GM21619 (cell line): ENCODE data around the gene NEUROD1.
A peak's percentile ranks its signal among the peaks of the same experiment; 100 is the strongest.
"Not testable (repeated sequence)": the region's sequence is repeated elsewhere in the genome, so short reads cannot be mapped to it uniquely, and the experiment has no call there.

Experiments used
- ATAC-seq: cut with Tn5 transposase; IDR thresholded peaks from one replicate; pipeline ENCODE4 v1.9.1; 2021; ENCODE audit not compliant: unreplicated experiment

Gene NEUROD1

DNA sequence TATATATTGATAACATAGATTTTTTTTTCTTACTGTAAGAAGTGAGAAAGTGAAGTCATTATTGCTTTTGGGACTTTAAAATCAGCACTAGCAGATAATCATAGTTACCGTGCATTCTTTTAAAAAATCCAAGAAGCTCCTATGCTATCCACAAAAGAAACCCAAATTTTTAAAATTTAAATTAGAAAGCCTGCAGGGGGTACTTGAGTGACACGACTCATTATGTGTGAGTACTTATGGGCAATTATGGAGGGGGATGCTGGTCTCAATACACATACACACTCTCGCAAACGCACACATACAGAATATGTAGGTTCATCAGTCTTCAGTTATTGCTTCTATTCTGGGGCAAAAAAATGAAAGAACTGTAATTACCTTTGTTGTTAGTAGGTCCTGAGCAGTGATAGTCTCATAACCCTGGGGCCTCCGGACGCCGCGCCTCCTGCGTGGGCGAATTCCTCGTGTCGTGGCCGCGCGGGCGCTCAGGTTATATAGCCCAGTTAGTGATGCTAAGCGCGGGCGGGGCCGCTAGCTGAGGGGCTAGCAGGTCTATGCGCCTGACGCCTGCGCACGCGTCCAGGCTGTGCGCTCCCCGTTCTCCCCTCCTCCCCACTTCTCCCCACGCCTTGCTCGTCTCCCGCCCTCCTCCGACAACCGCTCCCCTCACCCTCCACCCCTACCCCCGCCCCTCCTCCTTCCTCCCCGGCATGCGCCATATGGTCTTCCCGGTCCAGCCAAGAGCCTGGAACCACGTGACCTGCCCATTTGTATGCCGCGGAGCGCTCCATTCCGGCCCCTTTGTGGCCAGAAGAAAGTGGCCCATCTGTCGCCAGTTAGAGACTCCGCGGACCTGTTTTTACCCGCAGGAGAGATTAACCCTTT lies at the start of gene NEUROD1:
NEUROD1 (minus strand) TSS at position 463 of the 882 bp plus-strand sequence. CDS start 1,657 bp downstream, outside the sequence.
- no peak for ATAC-seq

DNA sequence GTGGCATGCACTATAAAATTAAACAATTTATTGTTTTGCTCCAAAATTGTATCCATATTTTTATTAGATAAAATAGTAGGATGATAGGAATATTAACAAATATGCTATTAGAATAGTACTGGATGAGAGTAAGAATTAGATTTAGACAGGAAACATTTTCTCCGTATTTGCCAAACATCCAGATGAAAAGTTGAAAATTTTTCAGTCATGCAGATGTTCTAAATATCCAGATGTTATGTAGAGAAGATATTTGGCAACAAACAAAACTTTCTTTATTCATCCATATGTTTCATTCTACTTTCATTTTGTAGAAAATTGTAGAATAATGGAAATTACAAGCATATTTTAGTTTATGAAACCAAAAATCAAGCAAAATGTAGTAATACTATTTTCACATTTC lies 45.2 kb upstream of the NEUROD1 start:
- no peak for ATAC-seq

- no peak for ATAC-seq
These were observed 44.3 kb upstream of the NEUROD1 start for GRCh38 chr2:181724662-181725061.

DNA sequence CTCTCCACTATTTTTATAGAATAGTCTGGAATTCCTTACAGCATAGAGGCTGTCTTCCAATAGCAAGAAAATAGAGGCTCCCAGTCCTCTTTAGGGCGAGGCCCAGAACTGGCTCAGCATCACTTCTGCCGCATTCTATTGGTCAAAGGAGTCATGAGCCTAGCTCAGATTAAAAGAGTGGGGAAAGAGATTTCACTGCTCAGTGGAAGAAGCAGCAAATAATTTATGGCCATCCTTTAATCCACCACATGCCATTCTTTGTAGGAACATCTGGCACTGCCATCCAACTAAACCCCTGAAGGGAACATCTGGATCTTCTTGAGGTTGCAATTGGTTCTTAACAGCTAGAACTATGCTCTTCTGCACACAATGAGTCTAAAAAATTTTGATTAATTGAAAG lies 43.4 kb upstream of the NEUROD1 start:
- ATAC-seq = no peak

DNA sequence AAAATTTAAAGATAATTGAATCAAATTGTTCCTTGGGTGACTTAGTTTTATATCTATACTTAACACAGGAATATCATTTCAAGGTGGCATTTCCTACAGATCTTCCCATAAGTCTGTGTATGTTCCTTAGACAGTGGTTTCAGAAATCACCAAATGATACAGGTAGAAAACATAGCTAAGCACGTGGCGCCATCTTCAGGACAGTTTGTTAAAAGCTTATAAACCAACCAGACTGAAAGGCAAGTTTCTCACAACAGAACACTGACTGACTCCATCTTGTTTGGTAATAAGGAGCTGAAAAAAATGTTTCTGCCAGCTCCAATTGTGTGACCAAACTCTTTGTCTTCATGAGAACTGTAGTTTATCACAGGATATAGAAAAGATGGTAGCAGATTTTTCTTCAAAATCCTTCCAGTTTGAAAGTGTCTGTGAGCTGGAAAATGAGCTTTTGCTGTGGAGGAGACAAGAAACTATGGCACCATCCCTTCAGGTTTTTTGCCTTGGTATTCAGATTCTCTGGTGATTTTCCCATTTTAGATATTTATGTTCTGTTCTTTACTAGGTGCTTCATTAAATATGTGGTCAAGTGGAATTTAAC lies 34.8 kb upstream of the NEUROD1 start:
- ATAC-seq = peak; percentile 96

DNA sequence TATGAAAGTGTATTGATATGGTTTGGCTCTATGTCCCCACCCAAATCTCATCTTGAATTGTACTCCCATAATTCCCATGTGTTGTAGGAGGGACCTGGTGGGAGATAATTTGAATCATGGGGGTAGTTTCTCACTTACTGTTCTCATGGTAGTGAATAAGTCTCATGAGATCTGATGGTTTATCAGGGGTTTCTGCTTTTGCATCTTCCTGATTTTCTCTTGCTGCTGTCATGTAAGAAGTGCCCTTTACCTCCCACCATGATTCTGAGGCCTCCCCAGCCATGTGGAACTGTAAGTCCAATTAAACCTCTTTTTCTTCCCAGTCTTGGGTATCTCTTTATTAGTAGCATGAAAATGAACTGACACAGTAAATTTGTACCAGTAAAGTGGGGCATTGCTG lies 30.7 kb upstream of the NEUROD1 start:
- not testable (repeated sequence) for ATAC-seq

DNA sequence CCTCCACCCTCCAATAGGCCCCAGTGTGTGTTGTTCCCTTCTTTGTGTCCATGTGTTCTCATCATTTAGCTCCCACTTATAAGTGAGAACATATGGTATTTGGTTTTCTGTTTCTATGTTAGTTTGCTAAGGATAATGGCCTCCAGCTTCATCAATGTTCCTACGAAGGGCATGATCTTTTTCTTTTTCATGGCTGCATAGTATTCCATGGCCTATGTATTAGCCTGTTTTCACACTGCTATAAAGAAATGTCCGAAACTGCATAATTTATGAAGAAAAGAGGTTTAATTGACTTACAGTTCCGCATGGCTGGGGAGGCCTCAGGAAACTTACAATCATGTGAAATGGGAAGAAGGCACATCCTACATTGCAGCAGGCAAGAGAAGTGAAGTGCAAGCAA lies 22.2 kb upstream of the NEUROD1 start:
- ATAC-seq = not testable (repeated sequence)

GRCh38 chr2:181698223-181698622 lies 17.9 kb upstream of the NEUROD1 start:
- no peak for ATAC-seq

GRCh38 chr2:181697571-181697970 lies 17.3 kb upstream of the NEUROD1 start:
- no peak for ATAC-seq

DNA sequence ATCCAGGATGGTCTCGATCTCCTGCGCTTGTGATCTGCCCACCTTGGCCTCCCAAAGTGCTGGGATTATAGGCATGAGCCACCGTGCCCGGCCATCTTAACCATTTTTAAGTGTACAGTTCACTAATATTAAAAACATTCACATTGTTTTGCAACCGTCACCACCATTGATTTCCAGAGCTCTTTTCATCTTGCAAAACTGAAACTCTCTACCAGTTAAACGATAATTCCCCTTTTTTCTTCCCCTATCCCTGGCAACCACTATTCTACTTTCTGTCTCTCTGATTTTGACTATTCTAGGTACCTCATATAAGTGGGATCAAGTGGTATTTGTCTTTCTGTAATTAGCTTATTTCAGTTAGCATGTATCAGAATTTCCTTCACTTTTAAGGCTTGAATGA lies 16.8 kb upstream of the NEUROD1 start:
- no peak for ATAC-seq

DNA sequence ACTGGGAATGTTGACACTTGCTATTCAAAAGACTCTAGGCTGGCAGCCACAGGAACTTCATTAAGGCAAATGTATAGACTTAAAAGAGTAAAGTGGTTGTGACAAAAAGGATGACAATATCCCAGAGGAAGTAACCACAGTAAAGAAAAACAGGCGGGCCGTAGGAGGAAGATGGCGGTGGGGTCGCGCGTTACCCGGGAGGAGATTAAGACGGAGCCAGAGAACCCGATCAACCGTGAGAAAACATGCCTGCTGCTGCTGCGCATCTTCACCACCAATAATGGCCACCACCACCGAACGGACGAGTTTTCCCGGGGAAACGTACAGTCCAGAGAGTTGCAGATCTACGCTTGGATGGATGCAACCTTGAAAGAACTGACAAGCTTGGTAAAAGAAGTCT lies 14.0 kb upstream of the NEUROD1 start:
- ATAC-seq = no peak

DNA sequence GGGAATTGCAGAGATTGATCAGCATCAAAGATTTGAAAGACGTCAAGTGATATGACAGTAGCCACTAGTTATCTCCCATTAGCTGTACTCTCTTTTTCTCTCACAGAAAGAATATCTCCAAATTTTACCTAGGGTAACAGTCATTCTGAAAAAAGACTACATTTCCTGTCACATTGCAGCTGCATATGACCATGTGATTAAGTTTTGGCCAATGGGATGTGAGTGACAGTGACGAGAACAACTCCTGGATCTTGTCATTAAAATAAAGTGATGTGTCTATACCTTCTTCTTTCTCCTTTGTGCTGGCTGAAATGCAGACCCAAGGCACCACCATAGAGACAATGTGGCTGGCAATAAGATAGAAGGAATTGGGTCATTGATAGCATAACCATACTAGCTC lies 10.5 kb upstream of the NEUROD1 start:
- ATAC-seq = no peak

DNA sequence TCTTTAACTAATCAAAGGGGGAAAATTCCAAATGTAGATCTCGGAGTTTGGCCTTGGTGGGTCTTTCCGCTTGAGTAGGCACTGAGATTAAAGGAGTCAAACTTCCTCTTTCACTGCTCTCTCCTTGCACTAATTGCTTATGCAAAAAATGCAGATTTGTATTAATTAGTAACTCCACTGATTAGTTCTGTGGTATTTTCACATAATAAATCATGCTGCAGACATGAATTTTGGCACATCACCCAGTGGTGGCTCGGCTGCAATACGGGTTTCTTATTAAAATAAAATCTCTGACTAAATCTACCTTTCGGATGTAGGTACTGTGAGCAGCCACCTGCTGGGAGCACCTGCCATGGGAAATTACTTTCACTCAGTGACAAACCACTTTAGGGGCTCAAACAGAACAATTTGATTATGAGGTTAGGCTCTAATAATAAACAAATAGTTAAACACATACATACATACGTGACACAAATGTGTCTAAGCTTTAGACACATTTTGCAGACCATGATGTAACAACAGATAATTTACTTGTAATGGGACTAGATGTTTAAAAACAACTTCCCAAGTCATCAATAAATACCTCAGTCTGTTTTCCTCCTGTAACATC lies 6.4 kb upstream of the NEUROD1 start:
- no peak for ATAC-seq

DNA sequence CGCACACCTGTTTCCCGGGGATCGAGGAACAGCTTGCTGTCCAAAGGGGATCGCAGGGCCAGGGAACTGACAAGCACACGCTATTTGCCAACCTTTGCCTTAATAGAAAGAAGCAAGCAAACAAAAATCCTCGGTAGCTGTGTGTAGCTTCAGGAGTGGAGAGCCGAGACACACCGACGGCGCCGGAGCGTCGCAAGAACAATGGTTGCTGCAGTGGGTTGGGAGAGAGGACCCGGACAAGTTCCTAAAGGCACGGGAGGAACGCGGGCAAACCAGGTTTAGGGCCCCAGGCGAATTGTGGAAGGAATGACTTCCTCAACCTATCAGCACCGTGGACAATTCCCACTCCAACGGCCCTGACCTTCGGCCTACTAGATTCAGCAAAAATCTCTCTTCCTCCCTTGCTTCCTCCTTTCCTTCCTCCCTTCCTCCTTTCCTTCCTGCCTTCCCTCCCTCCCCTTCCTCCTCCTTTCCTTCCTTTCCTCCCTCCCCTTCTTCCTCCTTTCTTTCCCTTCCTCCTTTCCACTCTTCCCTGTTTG lies 4.9 kb upstream of the NEUROD1 start:
- no peak for ATAC-seq

GRCh38 chr2:181684454-181685149 lies 4.3 kb upstream of the NEUROD1 start:
- no peak for ATAC-seq

GRCh38 chr2:181683518-181684453 lies 3.5 kb upstream of the NEUROD1 start:
- no peak for ATAC-seq

DNA sequence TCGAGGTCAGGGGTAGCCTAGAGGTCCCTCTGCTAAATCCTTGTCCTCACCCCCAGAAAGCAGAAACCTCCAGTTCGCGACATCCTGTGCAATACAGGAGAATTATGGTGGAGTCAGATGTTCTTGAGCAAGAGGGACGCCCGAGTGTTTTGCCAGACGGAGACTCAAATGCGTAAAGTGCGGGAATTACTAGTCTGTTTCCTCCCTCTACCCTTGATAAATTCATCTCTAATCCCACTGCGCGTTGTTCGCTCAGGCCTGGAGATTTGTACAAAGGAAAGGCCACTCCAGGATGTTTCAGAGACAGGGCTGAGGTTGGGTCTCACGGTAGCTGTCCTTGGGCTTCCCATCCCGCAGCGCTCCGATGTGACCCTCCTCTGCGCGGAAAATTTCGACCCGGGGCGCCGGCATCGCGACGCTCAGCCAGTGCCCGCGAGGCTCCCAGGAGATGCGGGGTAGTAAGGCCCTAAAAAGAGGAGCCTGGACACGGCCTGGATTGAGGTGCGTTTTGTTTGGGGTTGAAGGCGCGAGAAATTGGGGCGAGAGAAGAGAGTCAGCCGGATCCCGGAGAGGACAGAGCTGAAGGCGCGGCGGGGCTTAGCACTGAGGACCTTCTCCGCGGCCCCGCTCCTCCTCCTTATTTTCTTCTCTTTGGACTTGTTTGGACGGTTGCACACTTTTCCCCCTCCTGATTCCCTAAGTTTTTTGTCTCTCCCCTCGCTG lies 2.6 kb upstream of the NEUROD1 start:
- ATAC-seq = no peak

- ATAC-seq = no peak
These were observed 1.9 kb upstream of the NEUROD1 start for GRCh38 chr2:181682026-181682789.
